GM06990 (cell line): ENCODE data around the gene REXO4.
A peak's percentile ranks its signal among the peaks of the same experiment; 100 is the strongest.

Source experiments
- DNase-seq: peaks from one replicate; pipeline ENCODE4 v3.0.0-alpha.2; 2011; ENCODE audit not compliant: insufficient read length; ENCODE audit errors: extremely low read depth
- H3K27me3 ChIP-seq: replicated peaks from 2 replicates; pipeline ENCODE4 v1.6.0; 2011; ENCODE audit warnings: low read length; ENCODE audit not compliant: control insufficient read depth, insufficient read depth
- H3K36me3 ChIP-seq: 2 replicates; pipeline ENCODE4 v1.5.1; 2011; ENCODE audit warnings: low read length; ENCODE audit not compliant: control insufficient read depth, insufficient read depth
- H3K4me3 ChIP-seq: replicated peaks from 2 replicates; pipeline ENCODE4 v1.5.1; 2011; ENCODE audit warnings: low read depth, mild to moderate bottlenecking, control low read depth, low read length
- TF ChIP-seq, protein P1 (sequence below): IDR thresholded peaks from 2 replicates; pipeline ENCODE4 v1.5.1; 2011; ENCODE audit warnings: low read length, control low read depth, mild to moderate bottlenecking, inconsistent platforms; ENCODE audit not compliant: insufficient read depth, poor library complexity, severe bottlenecking

REXO4 gene

GRCh38 chr9:133404454-133405002 is 13.3 kb downstream of the REXO4 start:
- H3K36me3 ChIP-seq: peaks cover 30% of the 10 kb centered on the region
- DNase-seq: no peak
- TF ChIP-seq, protein P1, sequence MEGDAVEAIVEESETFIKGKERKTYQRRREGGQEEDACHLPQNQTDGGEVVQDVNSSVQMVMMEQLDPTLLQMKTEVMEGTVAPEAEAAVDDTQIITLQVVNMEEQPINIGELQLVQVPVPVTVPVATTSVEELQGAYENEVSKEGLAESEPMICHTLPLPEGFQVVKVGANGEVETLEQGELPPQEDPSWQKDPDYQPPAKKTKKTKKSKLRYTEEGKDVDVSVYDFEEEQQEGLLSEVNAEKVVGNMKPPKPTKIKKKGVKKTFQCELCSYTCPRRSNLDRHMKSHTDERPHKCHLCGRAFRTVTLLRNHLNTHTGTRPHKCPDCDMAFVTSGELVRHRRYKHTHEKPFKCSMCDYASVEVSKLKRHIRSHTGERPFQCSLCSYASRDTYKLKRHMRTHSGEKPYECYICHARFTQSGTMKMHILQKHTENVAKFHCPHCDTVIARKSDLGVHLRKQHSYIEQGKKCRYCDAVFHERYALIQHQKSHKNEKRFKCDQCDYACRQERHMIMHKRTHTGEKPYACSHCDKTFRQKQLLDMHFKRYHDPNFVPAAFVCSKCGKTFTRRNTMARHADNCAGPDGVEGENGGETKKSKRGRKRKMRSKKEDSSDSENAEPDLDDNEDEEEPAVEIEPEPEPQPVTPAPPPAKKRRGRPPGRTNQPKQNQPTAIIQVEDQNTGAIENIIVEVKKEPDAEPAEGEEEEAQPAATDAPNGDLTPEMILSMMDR: no peak
- H3K4me3 ChIP-seq: no peak overlapping the region
- H3K27me3 ChIP-seq: no peaks in the 10 kb centered on the region

DNA sequence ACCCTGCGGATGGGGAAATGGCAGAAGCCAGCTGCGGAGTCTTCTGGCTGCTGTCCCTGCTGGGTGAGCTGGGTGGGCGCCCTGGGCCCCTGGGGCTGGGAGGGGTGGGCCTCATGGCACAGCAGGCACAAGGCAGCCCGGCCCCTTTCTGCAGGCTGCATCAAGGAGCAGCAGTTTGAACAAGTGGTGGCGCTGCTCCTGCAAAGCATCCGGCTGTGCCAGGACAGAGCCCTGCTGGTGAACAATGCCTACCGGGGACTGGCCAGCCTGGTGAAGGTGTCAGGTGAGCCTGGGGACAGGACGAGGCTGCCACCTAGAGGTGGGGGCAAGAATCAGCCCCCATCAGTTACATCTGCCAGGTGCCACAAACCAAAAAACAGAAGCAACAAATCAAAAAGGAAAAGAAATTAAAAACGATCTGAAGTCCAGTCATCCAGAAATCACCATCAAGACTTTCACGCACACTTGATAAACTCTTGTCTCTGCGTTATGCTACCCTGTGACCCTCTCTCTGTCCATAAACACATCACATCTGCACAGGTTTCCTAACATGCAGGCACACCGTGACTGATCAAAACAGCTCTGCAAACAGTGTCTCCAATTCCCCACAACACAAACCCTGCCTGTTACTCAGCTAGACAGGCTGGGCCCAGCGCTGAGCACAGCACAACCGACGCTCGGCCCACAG is 13.9 kb downstream of the REXO4 start:
- no peak overlapping the region for H3K4me3 ChIP-seq
- TF ChIP-seq, protein P1: peak; percentile 69
- H3K36me3 ChIP-seq: peaks cover 28% of the 10 kb centered on the region
- no peak for DNase-seq
- no peaks in the 10 kb centered on the region for H3K27me3 ChIP-seq

DNA sequence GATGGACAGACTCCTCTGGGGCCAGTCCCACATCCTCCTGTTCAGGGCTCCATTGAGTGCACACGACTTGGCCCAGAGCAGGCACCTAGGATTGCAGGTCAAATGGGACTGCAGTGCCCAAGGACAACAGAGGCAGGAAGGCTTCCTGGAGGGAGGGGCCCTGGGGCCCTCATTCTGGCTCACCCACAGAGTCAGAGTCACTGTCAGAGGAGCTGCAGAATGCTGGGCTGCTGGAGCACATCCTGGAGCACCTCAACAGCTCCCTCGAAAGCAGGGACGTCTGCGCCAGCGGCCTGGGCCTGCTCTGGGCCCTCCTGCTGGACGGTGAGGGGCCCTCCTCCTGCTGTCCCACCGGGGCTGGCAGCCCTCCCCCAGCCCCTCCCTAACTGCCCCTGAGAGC is 15.1 kb downstream of the REXO4 start:
- Histone ChIP-seq H3K36me3 (peaks cover 26% of the 10 kb centered on the region), H3K27me3 (no peaks in the 10 kb centered on the region), H3K4me3 (no peak overlapping the region)
- TF ChIP-seq, protein P1: no peak
- no peak for DNase-seq

GRCh38 chr9:133401588-133401987 is 16.2 kb downstream of the REXO4 start:
- Histone ChIP-seq H3K4me3 (no peak overlapping the region), H3K36me3 (peaks cover 21% of the 10 kb centered on the region), H3K27me3 (no peaks in the 10 kb centered on the region)
- TF ChIP-seq, protein P1: no peak
- no peak for DNase-seq

DNA sequence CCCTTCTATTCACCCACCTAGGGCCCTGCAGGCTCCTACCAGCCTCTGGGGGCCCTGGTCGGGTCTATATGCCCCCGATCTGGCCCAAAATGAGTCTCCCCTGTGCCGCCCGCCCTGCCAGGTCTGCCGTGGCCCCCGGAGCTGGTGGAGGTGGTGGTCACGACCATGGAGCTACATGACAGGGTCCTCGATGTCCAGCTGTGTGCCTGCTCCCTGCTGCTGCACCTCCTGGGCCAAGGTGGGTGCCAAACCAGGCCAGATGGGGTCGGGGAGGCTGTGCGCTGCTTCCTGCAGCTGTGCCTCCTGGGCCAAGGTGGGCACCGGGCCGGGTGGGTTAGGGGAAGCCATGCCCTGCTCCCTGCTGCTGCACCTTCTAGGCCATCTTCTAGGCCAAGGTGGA is 17.5 kb downstream of the REXO4 start:
- H3K27me3 ChIP-seq: no peaks in the 10 kb centered on the region
- peaks cover 11% of the 10 kb centered on the region for H3K36me3 ChIP-seq
- TF ChIP-seq, protein P1: no peak
- no peak overlapping the region for H3K4me3 ChIP-seq
- no peak for DNase-seq
